IPS-NIHi11 (cell line): ENCODE results near the gene MED29.
A peak's percentile ranks its signal among the peaks of the same experiment; 100 is the strongest.

Source experiments
- DNase-seq: peaks from one replicate; pipeline ENCODE4 v3.0.0; 2012; ENCODE audit warnings: mixed read lengths, low spot score

Gene MED29

GRCh38 chr19:39430675-39431593 lies 39.8 kb downstream of the MED29 start:
- no peak for DNase-seq

GRCh38 chr19:39432677-39433025 lies 41.5 kb downstream of the MED29 start:
- no peak for DNase-seq

- no peak for DNase-seq
Observed at GRCh38 chr19:39433480-39434079, 42.4 kb downstream of the MED29 start.

GRCh38 chr19:39434123-39435076 lies 43.2 kb downstream of the MED29 start:
- no peak for DNase-seq

- DNase-seq: peak; percentile 94
Observed at GRCh38 chr19:39435499-39436349, 44.5 kb downstream of the MED29 start, which contains the start of gene RPS16. Gene RPS16 (minus strand): TSS chr19:39435949. CDS start chr19:39435895, 54 bp downstream.

- no peak for DNase-seq
Observed at GRCh38 chr19:39436350-39436716, 45.2 kb downstream of the MED29 start.

GRCh38 chr19:39438270-39438934 lies 47.2 kb downstream of the MED29 start:
- DNase-seq: no peak

- DNase-seq: no peak
Observed at GRCh38 chr19:39444598-39445195, 53.5 kb downstream of the MED29 start.

GRCh38 chr19:39445196-39446111 lies 54.3 kb downstream of the MED29 start, which contains the start of gene SUPT5H:
Gene SUPT5H (plus strand): TSS chr19:39445582. CDS start chr19:39445891, 309 bp downstream.
- peak; percentile 100 for DNase-seq

GRCh38 chr19:39446365-39447084 lies 55.3 kb downstream of the MED29 start:
- no peak for DNase-seq

- DNase-seq: no peak
Observed at GRCh38 chr19:39448271-39448670, 57.1 kb downstream of the MED29 start.

- DNase-seq: no peak
Observed at GRCh38 chr19:39449116-39449797, 58.1 kb downstream of the MED29 start.
